HepG2 (cell line): ENCODE data around the gene ADH5. TPM values are rescaled to one million over a fixed set of nuclear protein-coding genes. Genes with fewer than 3 reads are reported as not detected.

Source experiments
- EED ChIP-seq: sonication (generic); formaldehyde crosslinking; IDR thresholded peaks from 2 replicates; pipeline ENCODE4 v1.5.0; 2020; ENCODE audit warnings: mild to moderate bottlenecking, missing genetic modification reagents
- PAXIP1 ChIP-seq: sonication (generic); formaldehyde crosslinking; conservative IDR thresholded peaks from 2 replicates; pipeline ENCODE4 v1.4.0; 2020; ENCODE audit warnings: mild to moderate bottlenecking, missing genetic modification reagents, moderate library complexity
- SALL1 ChIP-seq: sonication (generic); formaldehyde crosslinking; IDR thresholded peaks from 2 replicates; pipeline ENCODE4 v1.8.0; 2022; ENCODE audit warnings: mild to moderate bottlenecking, missing genetic modification reagents
- ZBTB40 ChIP-seq, 2 experiments: fragments of 450-650 bp in 1 of 2; sonication (generic) in 1 of 2; formaldehyde crosslinking in 1 of 2; IDR thresholded peaks; 2 replicates each; pipeline versions ENCODE4 v1.6.1 to v1.8.0; 2016 to 2022; ENCODE audit warnings: antibody characterized with exemption in 1 of 2, mild to moderate bottlenecking in 1 of 2, missing genetic modification reagents in 1 of 2
- ZNF121 ChIP-seq: sonication (generic); formaldehyde crosslinking; IDR thresholded peaks from 2 replicates; pipeline ENCODE4 v1.5.0; 2020; ENCODE audit warnings: mild to moderate bottlenecking, missing genetic modification reagents
- ZNF644 ChIP-seq: IDR thresholded peaks from 2 replicates; pipeline ENCODE4 v1.6.1; 2016; ENCODE audit warnings: low read depth
- ZNF788 ChIP-seq: sonication (generic); formaldehyde crosslinking; IDR thresholded peaks from 2 replicates; pipeline ENCODE4 v1.5.0; 2020; ENCODE audit warnings: mild to moderate bottlenecking, missing genetic modification reagents, borderline replicate concordance
- polyA plus RNA-seq, 8 experiments: library from polyadenylated mRNA; depleted of rRNA in 3 of 8; stranded (reverse) in 7 of 8; unstranded in 1 of 8; fragments of >200 nt; fragmentation: Illumina TruSeq in 4 of 8; extraction: Trizol in 4 of 8; gene quantifications; 2 replicates each; pipeline versions ENCODE4 v1.2.1 to v1.2.3, GENCODE V29; 2011 to 2016; ENCODE audit warnings: low read depth in 4 of 8, missing spikeins in 1 of 8, mixed read lengths in 1 of 8; ENCODE audit not compliant: insufficient read depth in 1 of 8
- total RNA-seq, 5 experiments: library from RNA; depleted of rRNA; stranded (reverse); fragments of >200 nt; fragmentation: Illumina TruSeq; extraction: Trizol; gene quantifications; 2 replicates each; pipeline ENCODE4 v1.2.3, GENCODE V29; 2016; ENCODE audit warnings: low read depth in 1 of 5

ADH5 gene
- total and polyA plus RNA-seq, 2 of the 13 experiments (the other 11 are each of a cell fraction or from before 2014, with no cell fraction given), result 349 to 512 TPM

GRCh38 chr4:99090481-99091215 lies 2.1 kb upstream of the ADH5 start (continued):
- no peak for TF ChIP-seq ZBTB40 (IDR thresholded peaks at IDR 0.05)
- no peak for TF ChIP-seq ZBTB40 (CRISPR knock-in tag; IDR thresholded peaks at IDR 0.05)
- no peak for TF ChIP-seq EED (CRISPR knock-in tag)
- no peak for TF ChIP-seq SALL1 (CRISPR knock-in tag)
- no peak for TF ChIP-seq ZNF121
- no peak for TF ChIP-seq ZNF644 (CRISPR knock-in tag)
- TF ChIP-seq PAXIP1 (CRISPR knock-in tag), result no peak
- TF ChIP-seq ZNF788 (CRISPR knock-in tag), result no peak
